GM23248 (cell line): ENCODE measurements around the gene MRPS22. TPM values are rescaled to one million over a fixed set of nuclear protein-coding genes. Genes with fewer than 3 reads are reported as not detected.

Experiments used
- DNase-seq: peaks from one replicate; pipeline ENCODE4 v3.0.0-alpha.2; 2015
- H2AFZ ChIP-seq: fragments of 200-600 bp; sonication (generic); 2 replicates; pipeline ENCODE4 v1.6.1; 2016; ENCODE audit warnings: antibody characterized with exemption
- H3F3A ChIP-seq: fragments of 200-600 bp; sonication (generic); 2 replicates; pipeline ENCODE4 v1.6.1; 2016; ENCODE audit warnings: mild to moderate bottlenecking, antibody characterized with exemption, mixed run types; ENCODE audit not compliant: insufficient read depth
- H3K27ac ChIP-seq: fragments of 200-600 bp; sonication (generic); 2 replicates; pipeline ENCODE4 v1.5.1; 2016; ENCODE audit warnings: mild to moderate bottlenecking
- H3K27me3 ChIP-seq: fragments of 200-600 bp; sonication (generic); replicated peaks from 2 replicates; pipeline ENCODE4 v1.6.1; 2016; ENCODE audit warnings: mild to moderate bottlenecking; ENCODE audit not compliant: insufficient read depth
- H3K36me3 ChIP-seq: fragments of 200-600 bp; sonication (generic); 2 replicates; pipeline ENCODE4 v1.6.1; 2016; ENCODE audit warnings: low read depth, mild to moderate bottlenecking
- H3K4me1 ChIP-seq: fragments of 200-600 bp; sonication (generic); 2 replicates; pipeline ENCODE4 v1.6.1; 2016; ENCODE audit warnings: mild to moderate bottlenecking; ENCODE audit not compliant: insufficient read depth
- H3K4me2 ChIP-seq: fragments of 200-600 bp; sonication (generic); one replicate; pipeline ENCODE4 v1.6.1; 2016; ENCODE audit warnings: mild to moderate bottlenecking; ENCODE audit not compliant: unreplicated experiment
- H3K4me3 ChIP-seq: fragments of 200-600 bp; sonication (generic); 2 replicates; pipeline ENCODE4 v1.5.1; 2016; ENCODE audit warnings: mild to moderate bottlenecking
- H3K79me2 ChIP-seq: fragments of 200-600 bp; sonication (generic); 2 replicates; pipeline ENCODE4 v1.6.1; 2016; ENCODE audit warnings: mild to moderate bottlenecking; ENCODE audit not compliant: insufficient read depth
- H3K9ac ChIP-seq: fragments of 200-600 bp; sonication (generic); 2 replicates; pipeline ENCODE4 v1.6.1; 2016; ENCODE audit warnings: mild to moderate bottlenecking
- H3K9me2 ChIP-seq: fragments of 200-600 bp; sonication (generic); 2 replicates; pipeline ENCODE4 v1.6.1; 2016; ENCODE audit warnings: mixed run types, mild to moderate bottlenecking, moderate library complexity; ENCODE audit not compliant: insufficient read depth
- H3K9me3 ChIP-seq: fragments of 200-600 bp; sonication (generic); one replicate; pipeline ENCODE4 v1.6.1; 2017; ENCODE audit warnings: low read depth
- H4K20me1 ChIP-seq: fragments of 200-600 bp; sonication (generic); 2 replicates; pipeline ENCODE4 v1.6.0; 2016; ENCODE audit not compliant: insufficient read depth
- EZH2 ChIP-seq: fragments of 200-600 bp; sonication (generic); IDR thresholded peaks from 2 replicates; pipeline ENCODE4 v1.6.1; 2018; ENCODE audit warnings: antibody characterized with exemption, mild to moderate bottlenecking; ENCODE audit not compliant: insufficient read depth, poor library complexity, severe bottlenecking
- EZH2phosphoT487 ChIP-seq: fragments of 200-600 bp; sonication (generic); IDR thresholded peaks from 2 replicates; pipeline ENCODE4 v1.6.1; 2018; ENCODE audit warnings: antibody characterized with exemption, moderate library complexity, mild to moderate bottlenecking, low read depth; ENCODE audit not compliant: insufficient read depth
- WGBS, 2 experiments: methylation state at CpG; one replicate each; pipeline ENCODE4 v1.1.6; 2015 to 2017; ENCODE audit warnings: low lambda C conversion rate in 2 of 2, low coverage in 1 of 2; ENCODE audit errors: missing lambda C conversion rate in 2 of 2; 5-methylcytosine and 5-hydroxymethylcytosine counted together
- in situ Hi-C: fragments of 300-500 bp; cut with MboI; formaldehyde crosslinking; loops from 2 replicates; pipeline ENCODE4 v1.15.0; 2020
- polyA plus RNA-seq: library from polyadenylated mRNA; unstranded; fragments of >200 nt; fragmentation: Nextera tagmentation; extraction: Ambion mirVana; gene quantifications from 2 replicates; pipeline ENCODE4 v1.2.1, GENCODE V29; 2016
- total RNA-seq: library from RNA; depleted of rRNA; stranded (reverse); fragments of >200 nt; shearing (Covaris generic); gene quantifications from 2 replicates; pipeline ENCODE4 v1.2.3, GENCODE V29; 2014

Gene MRPS22
- total and polyA plus RNA-seq, 2 experiments from 2014 or later, result 62.5 to 63.2 TPM

GRCh38 chr3:139318431-139318816 is 25.4 kb upstream of the MRPS22 start:
- Histone ChIP-seq H3K4me1 (peaks cover 7% of the 10 kb centered on the region), H3F3A (no peaks in the 10 kb centered on the region), H3K4me2 (no peak overlapping the region), H3K9me2 (no peaks in the 10 kb centered on the region), H3K36me3 (no peaks in the 10 kb centered on the region), H3K4me3 (no peak overlapping the region), H3K79me2 (no peaks in the 10 kb centered on the region), H3K9me3 (no peaks in the 10 kb centered on the region), H2AFZ (no peak overlapping the region), H3K27ac (no peak overlapping the region), H3K9ac (no peak overlapping the region), H3K27me3 (no peaks in the 10 kb centered on the region), H4K20me1 (no peaks in the 10 kb centered on the region)
- TF ChIP-seq EZH2phosphoT487 (no peak), EZH2 (no peak)
- 53 to 55% methylated on average over 3 of the region's 3 CpGs for WGBS, 2 experiments
- in situ Hi-C loops, result no loop called here
- no peak for DNase-seq

- H3K27me3 ChIP-seq, result no peaks in the 10 kb centered on the region
- H2AFZ ChIP-seq, result no peak overlapping the region
- WGBS, 2 experiments, result 85 to 86% methylated on average over 6 of the region's 6 CpGs
- H4K20me1 ChIP-seq, result no peaks in the 10 kb centered on the region
- no peak overlapping the region for H3K4me3 ChIP-seq
- TF ChIP-seq EZH2phosphoT487 (no peak), EZH2 (no peak)
- H3K36me3 ChIP-seq, result no peaks in the 10 kb centered on the region
- no peaks in the 10 kb centered on the region for H3K9me3 ChIP-seq
- no peaks in the 10 kb centered on the region for H3K79me2 ChIP-seq
- no peaks in the 10 kb centered on the region for H3K9me2 ChIP-seq
- no peak overlapping the region for H3K27ac ChIP-seq
- H3K4me1 ChIP-seq, result peaks cover 6% of the 10 kb centered on the region; the same call in 1 of the 2 replicates
- DNase-seq, result no peak
- H3K9ac ChIP-seq, result no peak overlapping the region
- H3K4me2 ChIP-seq, result no peak overlapping the region
- in situ Hi-C loops, result no loop called here
- no peaks in the 10 kb centered on the region for H3F3A ChIP-seq
Observed at GRCh38 chr3:139318826-139319225, 25.0 kb upstream of the MRPS22 start.

- Histone ChIP-seq H4K20me1 (no peaks in the 10 kb centered on the region), H3K9ac (no peak overlapping the region), H2AFZ (no peak overlapping the region), H3K4me2 (no peak overlapping the region), H3K27ac (no peak overlapping the region), H3K9me3 (no peaks in the 10 kb centered on the region), H3K4me3 (no peak overlapping the region), H3F3A (no peaks in the 10 kb centered on the region), H3K27me3 (no peaks in the 10 kb centered on the region), H3K4me1 (peaks cover 6% of the 10 kb centered on the region; the same call in 1 of the 2 replicates), H3K9me2 (no peaks in the 10 kb centered on the region), H3K36me3 (no peaks in the 10 kb centered on the region), H3K79me2 (no peaks in the 10 kb centered on the region)
- TF ChIP-seq EZH2, result no peak
- no peak for TF ChIP-seq EZH2phosphoT487
- no peak for DNase-seq
- in situ Hi-C loops, result no loop called here
- 80 to 81% methylated on average over 10 of the region's 10 CpGs for WGBS, 2 experiments
Observed at GRCh38 chr3:139319428-139320402, 24.1 kb upstream of the MRPS22 start.

- H3F3A ChIP-seq, result no peaks in the 10 kb centered on the region
- no peak overlapping the region for H3K9ac ChIP-seq
- 89 to 91% methylated on average over 8 of the region's 8 CpGs for WGBS, 2 experiments
- DNase-seq, result no peak
- no peaks in the 10 kb centered on the region for H3K79me2 ChIP-seq
- no peak overlapping the region for H3K4me2 ChIP-seq
- TF ChIP-seq EZH2 (no peak), EZH2phosphoT487 (no peak)
- H3K9me2 ChIP-seq, result no peaks in the 10 kb centered on the region
- H3K27ac ChIP-seq, result no peak overlapping the region
- H3K4me3 ChIP-seq, result no peak overlapping the region
- H2AFZ ChIP-seq, result no peak overlapping the region
- no peaks in the 10 kb centered on the region for H4K20me1 ChIP-seq
- peaks cover 6% of the 10 kb centered on the region; the same call in 1 of the 2 replicates for H3K4me1 ChIP-seq
- H3K27me3 ChIP-seq, result no peaks in the 10 kb centered on the region
- no peaks in the 10 kb centered on the region for H3K9me3 ChIP-seq
- in situ Hi-C loops, result no loop called here
- no peaks in the 10 kb centered on the region for H3K36me3 ChIP-seq
Observed at GRCh38 chr3:139320551-139321309, 23.1 kb upstream of the MRPS22 start.
